ENCODE results near the gene HOXD11. TPM values are rescaled to one million over a fixed set of nuclear protein-coding genes. Genes with fewer than 3 reads are reported as not detected.

The HOXD11 gene
- total and polyA plus RNA-seq, 2 experiments from 2014 or later: not detected

DNA sequence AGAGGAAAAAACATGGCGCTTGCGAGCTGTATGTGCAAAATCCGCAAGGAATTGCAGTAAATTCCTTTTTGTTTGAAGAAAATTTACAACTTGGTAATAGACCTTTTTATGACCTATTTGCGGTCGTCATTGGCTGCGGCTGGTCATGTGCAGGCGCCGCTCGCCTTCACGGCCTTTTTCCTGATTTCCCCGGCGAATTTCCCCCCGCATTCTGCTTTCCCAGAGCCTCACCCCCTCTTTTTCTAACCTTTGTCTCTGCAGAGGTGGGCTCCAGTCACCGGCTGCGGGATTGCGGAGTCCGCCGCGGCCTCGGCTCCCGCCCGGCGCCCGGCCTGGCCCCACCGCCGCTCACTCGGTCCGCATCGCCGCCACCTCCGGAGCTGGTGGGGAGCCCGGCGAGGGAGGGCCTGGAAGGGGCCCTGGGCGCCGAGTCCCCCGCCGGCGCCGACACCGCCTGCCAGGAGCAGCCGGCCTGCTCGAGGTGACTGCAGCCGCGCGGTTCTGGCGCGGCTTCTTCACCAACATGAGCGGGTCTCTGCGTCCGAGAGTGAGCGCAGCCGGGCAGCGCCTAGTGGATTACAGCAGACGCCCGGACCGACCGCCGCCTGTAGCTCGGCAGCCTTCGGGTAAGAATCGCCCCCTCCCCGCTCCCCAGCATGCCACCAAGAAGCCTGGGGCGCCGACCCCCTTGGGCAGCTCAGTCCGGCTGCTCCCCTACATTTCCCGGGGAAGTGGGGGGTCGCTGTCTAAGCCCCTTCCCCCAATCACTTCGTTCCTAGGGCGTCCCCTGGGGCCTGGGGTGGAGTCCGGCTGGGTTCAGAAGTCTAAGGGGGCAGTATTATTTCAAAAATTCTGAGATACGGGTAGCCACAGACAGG, 29.5 kb downstream of the HOXD11 start:
- Mint-ChIP-seq H3K4me3 (peak overlapping the region; percentile 67), H3K4me1 (peaks cover 24% of the 10 kb centered on the region), H3K27me3 (ENCODE audit: insufficient read depth, low read depth, poor library complexity) (peaks cover 98% of the 10 kb centered on the region), H3K36me3 (ENCODE audit: low read depth) (no peaks in the 10 kb centered on the region; the same call in 2 of the 3 replicates), H3K9me3 (peaks cover 3% of the 10 kb centered on the region; the same call in 1 of the 3 replicates), H3K27ac (no peak overlapping the region)
- peaks cover 100% of the 10 kb centered on the region for H3K27me3 ChIP-seq (ENCODE audit: insufficient read depth)
- peak overlapping the region; percentile 92 for H2AFZ ChIP-seq
- DNase-seq (ENCODE audit: low spot score) (peak; percentile 66), ATAC-seq (peak; percentile 18)
- TF ChIP-seq EZH2 (IDR thresholded peaks at IDR 0.05; ENCODE audit: low read depth, unreplicated experiment): peak; percentile 89
- peak; percentile 85 for TF ChIP-seq EZH2phosphoT487 (IDR thresholded peaks at IDR 0.05; ENCODE audit: unreplicated experiment)
- TF ChIP-seq POLR2AphosphoS5 (IDR thresholded peaks at IDR 0.05; ENCODE audit: low read depth): no peak
- TF ChIP-seq NANOG (IDR thresholded peaks at IDR 0.05; ENCODE audit: borderline replicate concordance): no peak
- H3K4me2 ChIP-seq: peak overlapping the region; percentile 83
- H3K27ac ChIP-seq (ENCODE audit: low read depth): no peak overlapping the region
- no peaks in the 10 kb centered on the region for H3K79me2 ChIP-seq (replicated peaks; ENCODE audit: insufficient read depth)
- peaks cover 42% of the 10 kb centered on the region for H3K4me1 ChIP-seq (ENCODE audit: insufficient read depth)
- H3K4me3 ChIP-seq: peak overlapping the region; percentile 58
- H3F3A ChIP-seq (replicated peaks; ENCODE audit: low read depth): peaks cover 60% of the 10 kb centered on the region
- peaks cover 67% of the 10 kb centered on the region for H4K20me1 ChIP-seq (replicated peaks; ENCODE audit: insufficient read depth)
- H3K36me3 ChIP-seq (ENCODE audit: insufficient read depth): no peaks in the 10 kb centered on the region
- no peaks in the 10 kb centered on the region for H3K9me2 ChIP-seq (ENCODE audit: insufficient read depth)

DNA sequence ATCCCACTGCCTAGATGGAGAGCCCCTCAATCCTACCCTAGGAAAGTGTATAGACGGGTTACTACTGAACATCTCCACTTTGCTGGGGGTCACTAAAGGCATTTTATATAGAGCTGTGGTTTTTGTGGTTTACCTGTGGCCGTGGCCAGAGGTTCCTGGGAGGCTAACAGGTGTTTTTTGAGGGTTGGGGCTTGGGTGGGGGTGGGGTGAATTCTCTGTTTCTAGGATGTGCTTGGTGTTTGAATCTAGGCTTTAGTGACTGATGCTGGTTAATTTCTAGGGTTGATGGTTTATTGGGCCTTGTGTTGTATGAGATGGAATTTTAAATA, 30.1 kb downstream of the HOXD11 start:
- H3K9me3 Mint-ChIP-seq: peaks cover 3% of the 10 kb centered on the region; the same call in 1 of the 3 replicates
- H3K36me3 Mint-ChIP-seq (ENCODE audit: low read depth): no peaks in the 10 kb centered on the region; the same call in 2 of the 3 replicates
- H3K4me3 Mint-ChIP-seq: peak overlapping the region; percentile 49
- H3K4me1 ChIP-seq (ENCODE audit: insufficient read depth): peaks cover 42% of the 10 kb centered on the region
- peaks cover 57% of the 10 kb centered on the region for H3F3A ChIP-seq (replicated peaks; ENCODE audit: low read depth)
- H3K27ac Mint-ChIP-seq: no peak overlapping the region
- H3K27me3 Mint-ChIP-seq (ENCODE audit: insufficient read depth, low read depth, poor library complexity): peaks cover 98% of the 10 kb centered on the region
- no peaks in the 10 kb centered on the region for H3K79me2 ChIP-seq (replicated peaks; ENCODE audit: insufficient read depth)
- H3K9me2 ChIP-seq (ENCODE audit: insufficient read depth): no peaks in the 10 kb centered on the region
- H3K4me2 ChIP-seq: peak overlapping the region; percentile 83
- peaks cover 24% of the 10 kb centered on the region for H3K4me1 Mint-ChIP-seq
- peaks cover 100% of the 10 kb centered on the region for H3K27me3 ChIP-seq (ENCODE audit: insufficient read depth)
- TF ChIP-seq ZNF114 (CRISPR knock-in tag; IDR thresholded peaks at IDR 0.05) (no peak), JUNB (IDR thresholded peaks at IDR 0.05; ENCODE audit: unreplicated experiment) (no peak), NANOG (IDR thresholded peaks at IDR 0.05; ENCODE audit: borderline replicate concordance) (no peak), CREB1 (CRISPR knock-in tag; IDR thresholded peaks at IDR 0.05; ENCODE audit: low read depth) (no peak), EZH2 (IDR thresholded peaks at IDR 0.05; ENCODE audit: low read depth, unreplicated experiment) (peak; percentile 52), POLR2AphosphoS5 (IDR thresholded peaks at IDR 0.05; ENCODE audit: low read depth) (no peak), EZH2phosphoT487 (IDR thresholded peaks at IDR 0.05; ENCODE audit: unreplicated experiment) (no peak)
- TF ChIP-seq, protein P1, sequence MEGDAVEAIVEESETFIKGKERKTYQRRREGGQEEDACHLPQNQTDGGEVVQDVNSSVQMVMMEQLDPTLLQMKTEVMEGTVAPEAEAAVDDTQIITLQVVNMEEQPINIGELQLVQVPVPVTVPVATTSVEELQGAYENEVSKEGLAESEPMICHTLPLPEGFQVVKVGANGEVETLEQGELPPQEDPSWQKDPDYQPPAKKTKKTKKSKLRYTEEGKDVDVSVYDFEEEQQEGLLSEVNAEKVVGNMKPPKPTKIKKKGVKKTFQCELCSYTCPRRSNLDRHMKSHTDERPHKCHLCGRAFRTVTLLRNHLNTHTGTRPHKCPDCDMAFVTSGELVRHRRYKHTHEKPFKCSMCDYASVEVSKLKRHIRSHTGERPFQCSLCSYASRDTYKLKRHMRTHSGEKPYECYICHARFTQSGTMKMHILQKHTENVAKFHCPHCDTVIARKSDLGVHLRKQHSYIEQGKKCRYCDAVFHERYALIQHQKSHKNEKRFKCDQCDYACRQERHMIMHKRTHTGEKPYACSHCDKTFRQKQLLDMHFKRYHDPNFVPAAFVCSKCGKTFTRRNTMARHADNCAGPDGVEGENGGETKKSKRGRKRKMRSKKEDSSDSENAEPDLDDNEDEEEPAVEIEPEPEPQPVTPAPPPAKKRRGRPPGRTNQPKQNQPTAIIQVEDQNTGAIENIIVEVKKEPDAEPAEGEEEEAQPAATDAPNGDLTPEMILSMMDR (conservative IDR thresholded peaks at IDR 0.05; ENCODE audit: low read depth in 2 of 2): no peak
- TF ChIP-seq, protein P2, sequence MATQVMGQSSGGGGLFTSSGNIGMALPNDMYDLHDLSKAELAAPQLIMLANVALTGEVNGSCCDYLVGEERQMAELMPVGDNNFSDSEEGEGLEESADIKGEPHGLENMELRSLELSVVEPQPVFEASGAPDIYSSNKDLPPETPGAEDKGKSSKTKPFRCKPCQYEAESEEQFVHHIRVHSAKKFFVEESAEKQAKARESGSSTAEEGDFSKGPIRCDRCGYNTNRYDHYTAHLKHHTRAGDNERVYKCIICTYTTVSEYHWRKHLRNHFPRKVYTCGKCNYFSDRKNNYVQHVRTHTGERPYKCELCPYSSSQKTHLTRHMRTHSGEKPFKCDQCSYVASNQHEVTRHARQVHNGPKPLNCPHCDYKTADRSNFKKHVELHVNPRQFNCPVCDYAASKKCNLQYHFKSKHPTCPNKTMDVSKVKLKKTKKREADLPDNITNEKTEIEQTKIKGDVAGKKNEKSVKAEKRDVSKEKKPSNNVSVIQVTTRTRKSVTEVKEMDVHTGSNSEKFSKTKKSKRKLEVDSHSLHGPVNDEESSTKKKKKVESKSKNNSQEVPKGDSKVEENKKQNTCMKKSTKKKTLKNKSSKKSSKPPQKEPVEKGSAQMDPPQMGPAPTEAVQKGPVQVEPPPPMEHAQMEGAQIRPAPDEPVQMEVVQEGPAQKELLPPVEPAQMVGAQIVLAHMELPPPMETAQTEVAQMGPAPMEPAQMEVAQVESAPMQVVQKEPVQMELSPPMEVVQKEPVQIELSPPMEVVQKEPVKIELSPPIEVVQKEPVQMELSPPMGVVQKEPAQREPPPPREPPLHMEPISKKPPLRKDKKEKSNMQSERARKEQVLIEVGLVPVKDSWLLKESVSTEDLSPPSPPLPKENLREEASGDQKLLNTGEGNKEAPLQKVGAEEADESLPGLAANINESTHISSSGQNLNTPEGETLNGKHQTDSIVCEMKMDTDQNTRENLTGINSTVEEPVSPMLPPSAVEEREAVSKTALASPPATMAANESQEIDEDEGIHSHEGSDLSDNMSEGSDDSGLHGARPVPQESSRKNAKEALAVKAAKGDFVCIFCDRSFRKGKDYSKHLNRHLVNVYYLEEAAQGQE (IDR thresholded peaks at IDR 0.05; ENCODE audit: unreplicated experiment): no peak
- no peak for DNase-seq (ENCODE audit: low spot score)
- peak overlapping the region; percentile 58 for H3K4me3 ChIP-seq
- H4K20me1 ChIP-seq (replicated peaks; ENCODE audit: insufficient read depth): peaks cover 63% of the 10 kb centered on the region
- ATAC-seq: no peak
- no peaks in the 10 kb centered on the region for H3K36me3 ChIP-seq (ENCODE audit: insufficient read depth)
- H3K27ac ChIP-seq (ENCODE audit: low read depth): no peak overlapping the region
- H2AFZ ChIP-seq: no peak overlapping the region; the same call in 1 of the 2 replicates
